HG02840 (cell line): Measurements from ENCODE around the gene KRT80.
"Not testable (repeated sequence)": the region's sequence is repeated elsewhere in the genome, so short reads cannot be mapped to it uniquely, and the experiment has no call there.

Experiments used
- ATAC-seq: cut with Tn5 transposase; IDR thresholded peaks from one replicate; pipeline ENCODE4 v1.9.1; 2021; ENCODE audit warnings: mild to moderate bottlenecking, moderate library complexity, moderate number of reproducible peaks; ENCODE audit not compliant: unreplicated experiment, low FRiP score

Gene KRT80

GRCh38 chr12:52191841-52192791 lies at the start of gene KRT80:
Gene KRT80, minus strand, starts transcription at chr12:52192014. Its CDS starts 112 bp downstream, at chr12:52191902.
- no peak for ATAC-seq

GRCh38 chr12:52241205-52241842 lies 49.5 kb upstream of the KRT80 start:
- ATAC-seq, result no peak

- not testable (repeated sequence) for ATAC-seq
These were observed 48.4 kb upstream of the KRT80 start for GRCh38 chr12:52240247-52240646.

- no peak for ATAC-seq
These were observed 48.0 kb upstream of the KRT80 start for GRCh38 chr12:52239767-52240166.

- ATAC-seq, result no peak
These were observed 47.3 kb upstream of the KRT80 start for GRCh38 chr12:52238916-52239646.

- ATAC-seq, result no peak
These were observed 46.5 kb upstream of the KRT80 start for GRCh38 chr12:52238207-52238840.

GRCh38 chr12:52236386-52237050 lies 44.7 kb upstream of the KRT80 start:
- no peak for ATAC-seq

- ATAC-seq, result no peak
These were observed 44.1 kb upstream of the KRT80 start for GRCh38 chr12:52235822-52236361.

GRCh38 chr12:52235001-52235764 lies 43.4 kb upstream of the KRT80 start:
- no peak for ATAC-seq

GRCh38 chr12:52234223-52234810 lies 42.5 kb upstream of the KRT80 start:
- no peak for ATAC-seq

GRCh38 chr12:52233462-52234207 lies 41.8 kb upstream of the KRT80 start:
- ATAC-seq, result no peak

- ATAC-seq, result no peak
These were observed 41.1 kb upstream of the KRT80 start, which contains the start of gene KRT7 for GRCh38 chr12:52232674-52233461. Gene KRT7, plus strand, starts transcription at chr12:52233243. Its CDS starts 54 bp downstream, at chr12:52233297.

- ATAC-seq, result no peak
These were observed 40.4 kb upstream of the KRT80 start for GRCh38 chr12:52232203-52232673.

- no peak for ATAC-seq
These were observed 39.7 kb upstream of the KRT80 start for GRCh38 chr12:52231305-52232202.

GRCh38 chr12:52230364-52231281 lies 38.8 kb upstream of the KRT80 start:
- ATAC-seq, result no peak
